GM23338 (cell line): ENCODE measurements around the gene TRAF4.

Experiments
- EZH2 ChIP-seq: fragments of 200-600 bp; sonication (generic); IDR thresholded peaks from one replicate; pipeline ENCODE4 v1.8.0; 2017; ENCODE audit warnings: antibody characterized with exemption, mild to moderate bottlenecking, low read depth; ENCODE audit not compliant: unreplicated experiment
- POLR2AphosphoS5 ChIP-seq: IDR thresholded peaks from 2 replicates; pipeline ENCODE4 v1.6.1; 2016; ENCODE audit warnings: antibody characterized with exemption, low read depth
- ZNF331 ChIP-seq: fragments of 250-450 bp; sonication (Bioruptor Pico); IDR thresholded peaks from 2 replicates; pipeline ENCODE4 v1.5.0; 2020; ENCODE audit warnings: low read depth, mild to moderate bottlenecking, moderate library complexity
- TF ChIP-seq, protein P1 (sequence below), 2 experiments: fragments of 200-600 bp in 1 of 2; sonication (generic) in 1 of 2; conservative IDR thresholded peaks; 2 replicates each; pipeline versions ENCODE4 v1.5.1 to v1.6.1; 2016 to 2017; ENCODE audit warnings: antibody characterized with exemption in 2 of 2, low read depth in 2 of 2, mild to moderate bottlenecking in 2 of 2, moderate library complexity in 1 of 2
- TF ChIP-seq, protein P2 (sequence below): IDR thresholded peaks from one replicate; pipeline ENCODE4 v1.6.1; 2018; ENCODE audit warnings: antibody characterized with exemption; ENCODE audit not compliant: unreplicated experiment

DNA sequence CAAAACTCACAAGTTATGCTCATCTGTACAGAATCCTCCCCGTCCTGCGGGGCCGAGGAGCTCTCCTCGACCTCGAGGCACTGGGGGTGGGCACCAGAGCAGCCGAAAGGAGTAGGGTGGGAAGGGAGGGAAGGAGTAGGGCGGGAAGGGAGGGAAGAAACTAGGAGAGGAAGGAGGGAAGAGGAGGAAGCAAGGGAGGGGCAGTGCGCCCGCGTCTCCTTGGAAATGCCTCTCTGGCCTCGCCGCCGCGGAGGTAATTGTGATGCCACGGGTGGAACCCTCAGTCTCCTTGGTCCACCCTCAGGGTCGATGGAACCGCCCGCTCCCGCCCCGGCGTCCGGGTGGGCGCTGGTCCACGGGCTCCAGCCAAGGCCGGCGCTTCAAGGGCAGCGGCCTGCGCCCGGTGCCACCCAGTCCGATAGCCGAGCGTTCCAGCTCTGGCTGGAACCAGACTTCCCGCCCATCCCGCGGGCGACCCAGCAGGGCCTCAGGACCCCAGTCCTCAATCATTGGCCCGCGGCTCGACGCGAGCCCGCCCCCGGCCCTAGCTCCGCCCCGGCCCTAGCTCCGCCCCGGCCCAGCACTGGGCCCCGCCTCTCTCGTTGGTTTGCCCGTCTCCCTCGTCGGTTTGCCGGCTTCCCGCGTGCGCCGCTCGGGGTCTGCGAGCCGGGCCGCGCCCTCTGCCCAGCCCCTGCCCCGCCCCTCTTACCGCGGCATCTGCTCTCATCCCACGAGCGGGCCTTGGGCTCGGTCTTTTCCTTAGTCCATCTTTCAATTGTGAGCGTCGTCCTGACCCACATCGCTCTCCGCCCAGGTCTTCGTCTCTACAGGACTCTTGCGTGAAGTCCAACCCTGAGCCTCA is 32.7 kb upstream of the TRAF4 start:
- TF ChIP-seq, protein P1, sequence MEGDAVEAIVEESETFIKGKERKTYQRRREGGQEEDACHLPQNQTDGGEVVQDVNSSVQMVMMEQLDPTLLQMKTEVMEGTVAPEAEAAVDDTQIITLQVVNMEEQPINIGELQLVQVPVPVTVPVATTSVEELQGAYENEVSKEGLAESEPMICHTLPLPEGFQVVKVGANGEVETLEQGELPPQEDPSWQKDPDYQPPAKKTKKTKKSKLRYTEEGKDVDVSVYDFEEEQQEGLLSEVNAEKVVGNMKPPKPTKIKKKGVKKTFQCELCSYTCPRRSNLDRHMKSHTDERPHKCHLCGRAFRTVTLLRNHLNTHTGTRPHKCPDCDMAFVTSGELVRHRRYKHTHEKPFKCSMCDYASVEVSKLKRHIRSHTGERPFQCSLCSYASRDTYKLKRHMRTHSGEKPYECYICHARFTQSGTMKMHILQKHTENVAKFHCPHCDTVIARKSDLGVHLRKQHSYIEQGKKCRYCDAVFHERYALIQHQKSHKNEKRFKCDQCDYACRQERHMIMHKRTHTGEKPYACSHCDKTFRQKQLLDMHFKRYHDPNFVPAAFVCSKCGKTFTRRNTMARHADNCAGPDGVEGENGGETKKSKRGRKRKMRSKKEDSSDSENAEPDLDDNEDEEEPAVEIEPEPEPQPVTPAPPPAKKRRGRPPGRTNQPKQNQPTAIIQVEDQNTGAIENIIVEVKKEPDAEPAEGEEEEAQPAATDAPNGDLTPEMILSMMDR (conservative IDR thresholded peaks at IDR 0.05; ENCODE audit: low read depth in 2 of 2), result no peak
- peak; percentile 93 for TF ChIP-seq POLR2AphosphoS5
- TF ChIP-seq, protein P2, sequence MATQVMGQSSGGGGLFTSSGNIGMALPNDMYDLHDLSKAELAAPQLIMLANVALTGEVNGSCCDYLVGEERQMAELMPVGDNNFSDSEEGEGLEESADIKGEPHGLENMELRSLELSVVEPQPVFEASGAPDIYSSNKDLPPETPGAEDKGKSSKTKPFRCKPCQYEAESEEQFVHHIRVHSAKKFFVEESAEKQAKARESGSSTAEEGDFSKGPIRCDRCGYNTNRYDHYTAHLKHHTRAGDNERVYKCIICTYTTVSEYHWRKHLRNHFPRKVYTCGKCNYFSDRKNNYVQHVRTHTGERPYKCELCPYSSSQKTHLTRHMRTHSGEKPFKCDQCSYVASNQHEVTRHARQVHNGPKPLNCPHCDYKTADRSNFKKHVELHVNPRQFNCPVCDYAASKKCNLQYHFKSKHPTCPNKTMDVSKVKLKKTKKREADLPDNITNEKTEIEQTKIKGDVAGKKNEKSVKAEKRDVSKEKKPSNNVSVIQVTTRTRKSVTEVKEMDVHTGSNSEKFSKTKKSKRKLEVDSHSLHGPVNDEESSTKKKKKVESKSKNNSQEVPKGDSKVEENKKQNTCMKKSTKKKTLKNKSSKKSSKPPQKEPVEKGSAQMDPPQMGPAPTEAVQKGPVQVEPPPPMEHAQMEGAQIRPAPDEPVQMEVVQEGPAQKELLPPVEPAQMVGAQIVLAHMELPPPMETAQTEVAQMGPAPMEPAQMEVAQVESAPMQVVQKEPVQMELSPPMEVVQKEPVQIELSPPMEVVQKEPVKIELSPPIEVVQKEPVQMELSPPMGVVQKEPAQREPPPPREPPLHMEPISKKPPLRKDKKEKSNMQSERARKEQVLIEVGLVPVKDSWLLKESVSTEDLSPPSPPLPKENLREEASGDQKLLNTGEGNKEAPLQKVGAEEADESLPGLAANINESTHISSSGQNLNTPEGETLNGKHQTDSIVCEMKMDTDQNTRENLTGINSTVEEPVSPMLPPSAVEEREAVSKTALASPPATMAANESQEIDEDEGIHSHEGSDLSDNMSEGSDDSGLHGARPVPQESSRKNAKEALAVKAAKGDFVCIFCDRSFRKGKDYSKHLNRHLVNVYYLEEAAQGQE, result no peak
- no peak for TF ChIP-seq EZH2
- TF ChIP-seq ZNF331 (CRISPR knock-in tag), result no peak
